GM19455 (cell line): ENCODE results near the gene EMP3.
"Not testable (repeated sequence)": the region's sequence is repeated elsewhere in the genome, so short reads cannot be mapped to it uniquely, and the experiment has no call there.

Experiments
- ATAC-seq: cut with Tn5 transposase; IDR thresholded peaks from one replicate; pipeline ENCODE4 v1.9.1; 2021; ENCODE audit not compliant: unreplicated experiment

The EMP3 gene

GRCh38 chr19:48346191-48346590, 20.8 kb downstream of the EMP3 start:
- ATAC-seq, result no peak

GRCh38 chr19:48348045-48348444, 22.7 kb downstream of the EMP3 start:
- no peak for ATAC-seq

GRCh38 chr19:48348737-48349136, 23.4 kb downstream of the EMP3 start:
- no peak for ATAC-seq

- no peak for ATAC-seq
These were observed 25.5 kb downstream of the EMP3 start for GRCh38 chr19:48350856-48351255.

- no peak for ATAC-seq
These were observed 26.0 kb downstream of the EMP3 start for GRCh38 chr19:48351341-48351752.

GRCh38 chr19:48353677-48354076, 28.3 kb downstream of the EMP3 start:
- ATAC-seq, result no peak

- ATAC-seq, result no peak
These were observed 29.1 kb downstream of the EMP3 start for GRCh38 chr19:48354332-48354992.

GRCh38 chr19:48355365-48355954, 30.1 kb downstream of the EMP3 start:
- ATAC-seq, result no peak

- ATAC-seq, result no peak
These were observed 33.8 kb downstream of the EMP3 start for GRCh38 chr19:48359123-48359522.

GRCh38 chr19:48361912-48362311, 36.6 kb downstream of the EMP3 start:
- no peak for ATAC-seq

- peak; percentile 54 for ATAC-seq
These were observed 37.6 kb downstream of the EMP3 start for GRCh38 chr19:48362716-48363499.

- peak; percentile 12 for ATAC-seq
These were observed 38.1 kb downstream of the EMP3 start for GRCh38 chr19:48363500-48363809.

- ATAC-seq, result peak; percentile 71
These were observed 38.7 kb downstream of the EMP3 start, which contains the start of the genes SYNGR4 and TMEM143 for GRCh38 chr19:48363810-48364597. Gene SYNGR4, plus strand, starts transcription at chr19:48364367. Its CDS starts 1,476 bp downstream, at chr19:48365843. Gene TMEM143, minus strand, starts transcription at chr19:48363940. Its CDS starts 20 bp downstream, at chr19:48363920.

- no peak for ATAC-seq
These were observed 39.4 kb downstream of the EMP3 start for GRCh38 chr19:48364598-48365348.

- no peak for ATAC-seq
These were observed 40.2 kb downstream of the EMP3 start for GRCh38 chr19:48365602-48366001.

GRCh38 chr19:48367855-48368254, 42.5 kb downstream of the EMP3 start:
- no peak for ATAC-seq

GRCh38 chr19:48368936-48369335, 43.6 kb downstream of the EMP3 start:
- no peak for ATAC-seq

GRCh38 chr19:48370955-48371354, 45.6 kb downstream of the EMP3 start:
- no peak for ATAC-seq

- no peak for ATAC-seq
These were observed 46.0 kb downstream of the EMP3 start for GRCh38 chr19:48371367-48371766.

- ATAC-seq, result not testable (repeated sequence)
These were observed 46.4 kb downstream of the EMP3 start for GRCh38 chr19:48371771-48372170.

GRCh38 chr19:48372904-48373303, 47.6 kb downstream of the EMP3 start:
- ATAC-seq, result no peak
